ENCODE measurements around the gene SLK. TPM values are rescaled to one million over a fixed set of nuclear protein-coding genes. Genes with fewer than 3 reads are reported as not detected.

Gene SLK
- total RNA-seq, 1 experiment from 2014 or later = 25.6 TPM

DNA sequence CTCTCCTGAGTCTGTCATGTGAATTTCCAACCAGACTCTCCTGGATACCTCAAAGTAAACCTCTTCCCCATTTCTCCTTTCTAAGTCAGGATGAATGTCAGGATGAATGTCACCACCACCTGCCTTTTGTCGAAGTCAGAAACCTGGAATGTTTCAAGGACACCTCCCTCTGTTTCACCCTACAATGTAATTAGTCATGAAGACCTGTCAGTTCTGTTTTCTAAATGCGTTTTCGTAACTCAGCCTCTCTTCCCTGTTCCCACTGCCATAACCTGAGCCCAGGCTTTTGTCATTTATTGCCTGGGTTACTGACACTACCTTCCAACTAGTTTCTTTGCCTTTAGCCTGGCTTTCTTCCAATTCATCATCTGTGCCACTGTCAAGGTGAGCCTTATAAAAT, 43.4 kb upstream of the SLK start:
- no TSS peak for BruUV-seq (replicated peaks)
- TF ChIP-seq, protein P1, sequence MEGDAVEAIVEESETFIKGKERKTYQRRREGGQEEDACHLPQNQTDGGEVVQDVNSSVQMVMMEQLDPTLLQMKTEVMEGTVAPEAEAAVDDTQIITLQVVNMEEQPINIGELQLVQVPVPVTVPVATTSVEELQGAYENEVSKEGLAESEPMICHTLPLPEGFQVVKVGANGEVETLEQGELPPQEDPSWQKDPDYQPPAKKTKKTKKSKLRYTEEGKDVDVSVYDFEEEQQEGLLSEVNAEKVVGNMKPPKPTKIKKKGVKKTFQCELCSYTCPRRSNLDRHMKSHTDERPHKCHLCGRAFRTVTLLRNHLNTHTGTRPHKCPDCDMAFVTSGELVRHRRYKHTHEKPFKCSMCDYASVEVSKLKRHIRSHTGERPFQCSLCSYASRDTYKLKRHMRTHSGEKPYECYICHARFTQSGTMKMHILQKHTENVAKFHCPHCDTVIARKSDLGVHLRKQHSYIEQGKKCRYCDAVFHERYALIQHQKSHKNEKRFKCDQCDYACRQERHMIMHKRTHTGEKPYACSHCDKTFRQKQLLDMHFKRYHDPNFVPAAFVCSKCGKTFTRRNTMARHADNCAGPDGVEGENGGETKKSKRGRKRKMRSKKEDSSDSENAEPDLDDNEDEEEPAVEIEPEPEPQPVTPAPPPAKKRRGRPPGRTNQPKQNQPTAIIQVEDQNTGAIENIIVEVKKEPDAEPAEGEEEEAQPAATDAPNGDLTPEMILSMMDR (IDR thresholded peaks at IDR 0.05; ENCODE audit: unreplicated experiment) = no peak
- Mint-ChIP-seq H3K4me3 (ENCODE audit: low read depth, unreplicated experiment) (no peak overlapping the region), H3K36me3 (ENCODE audit: insufficient read depth, unreplicated experiment) (peaks cover 2% of the 10 kb centered on the region), H3K27ac (ENCODE audit: unreplicated experiment) (no peak overlapping the region), H3K27me3 (ENCODE audit: unreplicated experiment) (no peaks in the 10 kb centered on the region), H3K9me3 (ENCODE audit: low read depth, unreplicated experiment) (no peaks in the 10 kb centered on the region), H3K4me1 (ENCODE audit: low read depth, unreplicated experiment) (peaks cover 6% of the 10 kb centered on the region)
- DNase-seq = no peak
- intact Hi-C loops (cut with micrococcal nuclease; ENCODE audit: unreplicated experiment) = no loop called here
- CTCF ChIA-PET = no interaction called here

DNA sequence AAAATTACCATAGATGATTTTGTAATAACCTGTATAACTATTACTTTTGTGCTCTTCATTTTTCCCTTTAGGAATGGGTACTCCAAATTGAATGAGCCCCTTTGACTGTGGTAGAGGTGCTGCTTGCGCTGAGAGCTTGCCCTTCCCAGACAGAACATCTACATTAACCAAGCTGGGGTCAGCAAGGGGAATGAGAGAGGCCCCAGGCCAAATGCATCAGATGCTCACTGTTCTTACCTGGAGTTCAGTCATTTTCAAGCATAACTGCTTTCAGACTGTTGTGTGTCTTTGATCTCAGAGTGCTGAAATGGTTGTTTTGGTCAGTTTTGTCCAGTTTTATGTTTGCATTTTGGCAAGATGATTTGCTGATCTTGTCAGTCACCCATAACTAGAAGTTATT, 41.3 kb upstream of the SLK start:
- TF ChIP-seq, protein P1 (IDR thresholded peaks at IDR 0.05; ENCODE audit: unreplicated experiment) = no peak
- Mint-ChIP-seq H3K9me3 (ENCODE audit: low read depth, unreplicated experiment) (no peaks in the 10 kb centered on the region), H3K4me3 (ENCODE audit: low read depth, unreplicated experiment) (no peak overlapping the region), H3K4me1 (ENCODE audit: low read depth, unreplicated experiment) (no peaks in the 10 kb centered on the region), H3K27ac (ENCODE audit: unreplicated experiment) (no peak overlapping the region), H3K36me3 (ENCODE audit: insufficient read depth, unreplicated experiment) (no peaks in the 10 kb centered on the region), H3K27me3 (ENCODE audit: unreplicated experiment) (no peaks in the 10 kb centered on the region)
- no peak for DNase-seq
- intact Hi-C loops (cut with micrococcal nuclease; ENCODE audit: unreplicated experiment) = no loop called here
- CTCF ChIA-PET = no interaction called here
- no TSS peak for BruUV-seq (replicated peaks)

DNA sequence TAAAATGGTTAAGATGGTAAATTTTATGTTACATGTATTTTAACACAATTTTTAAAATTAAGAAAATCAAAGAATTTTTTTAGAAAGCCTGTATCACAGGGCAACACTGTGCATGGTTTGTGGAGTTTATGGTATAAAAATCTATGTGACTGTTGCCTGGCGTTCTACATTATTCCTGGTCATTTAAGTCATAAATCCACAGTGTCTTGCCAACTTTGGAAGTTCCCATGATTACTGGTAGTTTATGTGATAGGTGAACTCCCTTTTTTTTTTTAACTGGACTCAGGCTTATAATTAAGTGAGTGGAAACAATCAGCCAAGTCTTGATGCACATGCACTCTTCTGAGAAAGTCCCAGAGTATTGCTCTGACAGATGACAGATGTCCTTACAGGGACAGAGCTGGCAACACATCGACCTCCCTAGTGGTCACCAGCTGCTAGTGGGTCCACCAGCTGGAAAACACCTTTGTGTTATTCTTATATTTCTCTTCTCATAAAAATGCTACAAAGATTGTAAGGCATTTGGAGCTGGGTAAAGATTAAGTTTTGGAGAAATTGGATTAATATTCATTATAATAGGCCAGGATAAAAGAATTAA, 40.1 kb upstream of the SLK start:
- no peaks in the 10 kb centered on the region for H3K27me3 Mint-ChIP-seq (ENCODE audit: unreplicated experiment)
- no peak overlapping the region for H3K4me3 Mint-ChIP-seq (ENCODE audit: low read depth, unreplicated experiment)
- TF ChIP-seq, protein P1 (IDR thresholded peaks at IDR 0.05; ENCODE audit: unreplicated experiment) = no peak
- CTCF ChIA-PET = no interaction called here
- no peak for DNase-seq
- no peaks in the 10 kb centered on the region for H3K4me1 Mint-ChIP-seq (ENCODE audit: low read depth, unreplicated experiment)
- H3K36me3 Mint-ChIP-seq (ENCODE audit: insufficient read depth, unreplicated experiment) = no peaks in the 10 kb centered on the region
- intact Hi-C loops (cut with micrococcal nuclease; ENCODE audit: unreplicated experiment) = no loop called here
- H3K27ac Mint-ChIP-seq (ENCODE audit: unreplicated experiment) = no peak overlapping the region
- BruUV-seq (replicated peaks) = no TSS peak
- no peaks in the 10 kb centered on the region for H3K9me3 Mint-ChIP-seq (ENCODE audit: low read depth, unreplicated experiment)

DNA sequence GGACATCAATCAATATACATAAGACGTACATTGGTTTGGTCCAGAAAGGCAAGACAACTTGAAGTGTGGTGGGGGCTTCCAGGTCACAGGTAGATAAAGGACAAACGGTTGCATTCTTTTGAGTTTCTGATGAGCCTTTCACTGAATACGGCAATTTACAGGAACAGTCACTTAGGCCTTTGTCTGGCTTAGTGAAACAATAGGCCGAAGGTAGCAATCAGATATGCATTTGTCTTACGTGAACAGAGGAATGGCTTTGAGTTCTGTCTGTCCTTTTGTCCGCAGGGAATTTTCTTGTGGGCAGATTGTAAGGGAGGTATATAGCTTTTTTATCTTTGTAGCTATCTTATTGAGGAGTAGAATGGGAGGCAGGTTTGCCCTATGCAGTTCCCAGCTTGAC, 38.2 kb upstream of the SLK start:
- intact Hi-C loops (cut with micrococcal nuclease; ENCODE audit: unreplicated experiment) = no loop called here
- Mint-ChIP-seq H3K4me1 (ENCODE audit: low read depth, unreplicated experiment) (no peaks in the 10 kb centered on the region), H3K36me3 (ENCODE audit: insufficient read depth, unreplicated experiment) (no peaks in the 10 kb centered on the region), H3K27me3 (ENCODE audit: unreplicated experiment) (no peaks in the 10 kb centered on the region), H3K4me3 (ENCODE audit: low read depth, unreplicated experiment) (no peak overlapping the region), H3K9me3 (ENCODE audit: low read depth, unreplicated experiment) (no peaks in the 10 kb centered on the region), H3K27ac (ENCODE audit: unreplicated experiment) (no peak overlapping the region)
- CTCF ChIA-PET = interaction anchor here (0.6 kb wide), 1 partner anchor 12 kb away, joined by 6 read pairs; no protein-coding TSS in a partner anchor
- BruUV-seq (replicated peaks) = no TSS peak
- TF ChIP-seq, protein P1 (IDR thresholded peaks at IDR 0.05; ENCODE audit: unreplicated experiment) = no peak
- no peak for DNase-seq
